SIG-M5 treated with dmso at 0.1 percent for 504 hours (cell line): ENCODE data around the gene ITPR1.

ENCODE experiments used
- DNase-seq: peaks from one replicate; lab custom pipeline; 2025; ENCODE audit not compliant: unreplicated experiment; lab: John Stamatoyannopoulos, UW

ITPR1 gene

DNA sequence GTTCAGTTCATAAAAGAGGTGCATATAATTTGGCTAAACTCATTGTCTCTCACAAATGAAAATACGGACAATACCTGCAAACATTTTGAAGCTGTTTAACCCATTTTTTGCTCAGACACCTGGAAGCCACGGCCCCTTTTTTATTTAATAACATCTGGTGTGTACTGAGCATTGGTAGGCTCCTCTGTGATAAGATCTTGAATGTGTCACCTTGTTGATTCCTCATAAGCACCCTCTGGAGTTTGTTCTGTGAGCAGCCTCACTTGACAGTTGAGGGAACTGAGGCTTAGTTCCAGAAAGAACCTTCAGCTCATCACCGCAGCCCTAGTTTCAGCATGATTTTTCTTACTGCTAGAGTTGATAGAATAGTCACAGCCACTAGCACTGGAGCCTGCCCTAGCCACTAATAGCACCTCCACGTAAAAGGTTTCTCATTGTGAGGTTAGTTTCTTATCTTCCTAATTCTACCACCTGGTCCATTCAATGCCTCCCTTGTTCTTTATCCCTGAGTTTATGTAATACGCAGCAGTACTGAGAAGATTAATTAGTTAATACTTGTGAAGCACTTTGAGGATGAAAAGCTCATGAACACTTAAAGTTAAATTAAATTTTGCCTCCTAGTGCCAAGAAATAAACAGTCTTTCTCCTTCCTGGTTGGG lies 71.9 kb downstream of the ITPR1 start:
- DNase-seq, result no peak

DNA sequence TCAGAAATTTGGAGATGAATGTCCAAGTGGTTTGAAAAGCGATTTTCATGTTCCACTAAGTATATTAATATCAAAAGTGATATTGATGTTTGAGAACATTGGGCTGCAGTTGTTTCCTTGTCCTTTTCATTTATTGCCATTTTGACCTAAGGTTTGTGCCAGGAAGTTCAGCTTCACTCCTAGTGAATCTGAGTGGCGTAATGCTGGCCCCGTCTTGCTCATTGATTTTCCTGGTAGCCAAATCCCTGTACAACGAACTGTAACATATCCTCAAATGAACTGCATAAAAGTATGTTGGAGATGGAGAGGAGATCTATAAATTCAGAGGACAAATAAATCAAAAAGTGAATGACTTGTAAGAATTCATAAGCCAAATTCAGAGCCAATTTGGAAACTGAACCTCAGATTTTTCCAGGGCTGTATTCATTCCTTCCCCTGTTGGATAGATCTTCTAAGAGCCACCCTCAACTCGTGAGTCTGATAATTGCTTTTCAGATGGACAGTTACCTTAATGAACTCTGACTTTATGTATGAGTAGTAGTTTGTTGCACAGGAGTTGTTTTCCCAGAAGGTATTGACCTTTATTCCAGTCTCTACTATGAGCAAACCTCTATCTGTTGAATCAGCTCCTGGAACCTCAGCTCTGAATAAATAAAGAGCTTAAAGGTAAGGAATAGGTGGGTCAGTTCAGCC lies 72.8 kb downstream of the ITPR1 start:
- DNase-seq, result no peak

DNA sequence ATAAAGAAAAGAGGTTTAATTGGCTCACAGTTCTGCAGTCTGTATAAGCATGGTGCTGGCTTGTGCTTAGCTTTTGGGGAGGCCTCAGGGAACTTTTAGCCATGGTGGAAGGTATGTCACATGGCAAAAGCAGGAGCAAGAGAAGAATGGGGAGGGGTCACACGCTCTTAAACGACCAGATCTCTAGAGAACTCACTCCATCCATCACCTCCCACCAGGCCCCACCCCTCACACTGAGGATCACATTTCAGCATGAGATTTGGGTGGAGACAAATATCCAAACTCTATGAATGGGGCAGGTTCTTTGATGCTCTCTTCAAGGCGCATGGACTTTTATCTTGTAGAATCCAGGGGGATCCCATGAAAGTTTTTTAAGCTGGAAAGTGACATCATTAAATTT lies 75.7 kb downstream of the ITPR1 start:
- no peak for DNase-seq

DNA sequence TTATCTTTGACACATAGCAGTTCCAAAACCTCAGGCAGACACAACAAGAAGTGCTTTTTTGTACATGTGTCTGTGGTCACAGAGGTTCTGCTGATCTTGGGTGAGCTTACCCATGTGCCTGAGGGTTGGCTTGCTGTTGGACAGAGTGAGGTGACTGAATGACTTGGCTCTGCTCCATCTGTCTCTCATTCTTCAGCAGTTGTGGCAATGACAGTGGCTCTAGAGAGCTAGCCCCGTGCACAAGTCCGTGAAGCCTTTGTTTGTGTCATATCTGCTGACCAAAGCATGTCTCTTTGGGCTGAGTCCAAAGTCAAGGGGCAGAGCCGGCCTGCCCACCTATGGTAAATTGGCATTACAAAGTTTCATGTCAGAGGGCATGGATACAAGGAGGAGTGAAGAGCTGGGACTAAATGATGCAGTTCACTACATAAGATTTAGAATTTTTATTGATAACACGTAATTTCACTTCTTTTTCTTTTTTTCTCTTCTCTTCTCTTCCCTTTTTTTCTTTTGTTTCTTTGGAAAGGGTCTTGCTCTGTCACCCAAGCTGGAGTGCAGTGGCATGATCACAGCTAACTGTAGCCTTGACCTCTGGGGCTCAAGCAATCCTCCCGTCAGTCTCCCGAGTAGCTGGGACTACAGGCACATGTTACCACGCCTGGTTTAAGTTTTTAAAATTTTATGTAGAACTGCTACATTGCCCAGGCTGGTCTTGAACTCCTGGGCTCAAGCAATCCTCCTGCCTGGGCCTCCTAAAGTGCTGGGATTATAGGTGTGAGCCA lies 77.9 kb downstream of the ITPR1 start:
- no peak for DNase-seq

DNA sequence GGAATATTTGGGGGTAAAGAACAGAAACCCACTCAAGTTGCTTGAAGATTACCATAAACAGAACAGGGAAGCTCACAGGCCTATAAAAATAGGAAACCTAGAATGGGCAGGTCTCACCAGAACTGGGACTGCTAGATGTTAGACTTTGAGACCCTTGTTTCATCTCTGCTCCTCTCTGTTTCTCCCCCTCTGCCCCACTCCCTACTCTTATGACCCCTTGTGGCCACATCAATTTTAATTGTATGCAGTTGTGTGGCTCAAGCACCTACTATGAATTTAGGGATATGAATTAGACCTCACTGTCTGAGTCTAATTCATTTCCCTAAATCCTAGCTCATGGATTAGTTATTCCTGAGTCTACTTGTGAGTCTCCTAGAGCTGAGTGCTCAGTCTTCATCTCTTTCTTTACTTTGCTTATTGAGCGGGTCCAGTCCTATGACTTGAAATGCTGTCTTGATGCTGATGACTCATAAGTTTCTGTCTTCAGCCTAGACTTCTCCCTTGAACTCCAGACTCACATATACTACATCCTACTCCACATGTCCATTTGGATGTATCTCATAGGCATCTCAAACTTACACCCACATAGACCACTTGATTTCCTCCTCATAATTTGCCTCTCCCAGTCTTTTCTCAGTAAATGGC lies 78.7 kb downstream of the ITPR1 start:
- no peak for DNase-seq

DNA sequence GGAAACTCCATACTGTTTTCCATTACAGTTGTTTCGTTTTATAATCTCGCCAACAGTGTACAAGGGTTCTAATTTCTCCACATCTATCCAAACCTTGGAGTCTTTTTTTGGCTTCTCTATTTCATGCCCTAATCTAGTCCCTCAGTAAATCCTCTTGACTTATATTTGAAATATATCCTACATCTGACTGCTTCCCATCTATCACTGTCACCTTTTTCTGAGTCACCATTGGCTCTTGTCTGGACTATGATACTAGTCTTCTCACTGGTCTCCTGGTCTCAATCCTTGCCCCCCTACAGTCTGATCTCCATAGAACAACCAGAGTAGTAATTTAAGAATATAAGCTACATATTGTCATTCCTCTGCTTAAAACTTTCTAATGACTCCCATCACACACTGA lies 80.0 kb downstream of the ITPR1 start:
- no peak for DNase-seq

DNA sequence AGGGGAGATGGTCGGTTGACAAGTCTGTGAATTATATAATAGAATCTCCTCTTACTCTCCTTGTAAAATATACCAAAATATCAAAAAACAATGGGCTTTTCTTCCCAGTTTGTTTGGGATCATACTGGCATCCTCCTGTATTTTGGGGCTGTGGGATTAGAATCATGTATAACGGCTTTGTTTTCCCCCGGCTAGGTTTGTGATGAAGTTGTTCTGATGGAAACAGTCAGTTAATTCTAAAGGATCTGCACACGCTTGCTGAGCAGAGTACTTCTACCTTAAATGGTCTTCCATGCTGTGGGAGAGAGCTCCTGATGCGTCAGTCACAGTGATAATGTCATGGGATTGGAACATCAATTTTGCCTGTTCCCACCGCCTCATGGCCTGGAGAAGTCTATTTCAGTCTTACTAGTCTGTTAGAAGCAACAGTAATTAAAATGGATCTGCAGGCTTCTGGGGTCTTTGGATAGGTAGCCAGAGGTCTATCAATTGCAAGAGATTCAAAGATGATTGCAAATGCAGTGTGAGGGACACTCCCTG lies 81.3 kb downstream of the ITPR1 start:
- DNase-seq, result no peak

DNA sequence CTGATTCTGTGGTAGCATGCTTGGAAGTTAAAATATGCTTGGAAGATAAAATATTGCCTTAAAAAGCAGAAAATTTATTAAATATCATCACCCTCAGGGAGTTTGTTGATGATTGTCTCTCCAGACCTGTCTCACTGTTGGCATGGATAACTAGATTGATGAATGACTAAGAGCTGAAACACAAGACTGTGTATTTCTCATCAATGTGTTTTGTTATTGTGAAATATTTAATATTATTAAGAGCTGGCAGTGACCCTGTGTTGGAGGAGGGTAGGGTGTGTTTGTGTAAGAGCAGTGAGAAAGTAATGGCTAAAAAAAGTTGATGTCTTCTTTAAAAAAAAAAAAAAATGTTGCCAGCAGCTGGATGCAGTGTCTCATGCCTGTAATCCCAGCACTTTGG lies 82.2 kb downstream of the ITPR1 start:
- no peak for DNase-seq

DNA sequence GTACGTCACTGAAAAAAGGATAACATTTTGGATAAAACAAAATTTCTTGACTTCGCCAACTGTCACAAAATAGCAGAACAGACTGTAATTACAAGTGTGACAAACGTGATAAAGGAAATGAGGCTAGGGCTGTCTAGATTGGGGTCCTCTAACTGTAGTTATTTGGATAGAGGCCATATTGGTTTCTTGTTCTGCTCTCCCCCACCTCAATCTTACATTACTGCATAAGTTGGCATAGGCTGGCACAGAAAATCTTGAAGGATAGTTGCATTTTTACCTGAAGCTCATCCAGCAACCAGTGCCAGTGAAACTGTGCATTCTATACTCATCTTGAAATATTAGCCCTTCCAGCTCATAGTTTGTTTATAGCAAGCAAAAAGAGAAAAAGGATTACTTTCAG lies 84.6 kb downstream of the ITPR1 start:
- no peak for DNase-seq

DNA sequence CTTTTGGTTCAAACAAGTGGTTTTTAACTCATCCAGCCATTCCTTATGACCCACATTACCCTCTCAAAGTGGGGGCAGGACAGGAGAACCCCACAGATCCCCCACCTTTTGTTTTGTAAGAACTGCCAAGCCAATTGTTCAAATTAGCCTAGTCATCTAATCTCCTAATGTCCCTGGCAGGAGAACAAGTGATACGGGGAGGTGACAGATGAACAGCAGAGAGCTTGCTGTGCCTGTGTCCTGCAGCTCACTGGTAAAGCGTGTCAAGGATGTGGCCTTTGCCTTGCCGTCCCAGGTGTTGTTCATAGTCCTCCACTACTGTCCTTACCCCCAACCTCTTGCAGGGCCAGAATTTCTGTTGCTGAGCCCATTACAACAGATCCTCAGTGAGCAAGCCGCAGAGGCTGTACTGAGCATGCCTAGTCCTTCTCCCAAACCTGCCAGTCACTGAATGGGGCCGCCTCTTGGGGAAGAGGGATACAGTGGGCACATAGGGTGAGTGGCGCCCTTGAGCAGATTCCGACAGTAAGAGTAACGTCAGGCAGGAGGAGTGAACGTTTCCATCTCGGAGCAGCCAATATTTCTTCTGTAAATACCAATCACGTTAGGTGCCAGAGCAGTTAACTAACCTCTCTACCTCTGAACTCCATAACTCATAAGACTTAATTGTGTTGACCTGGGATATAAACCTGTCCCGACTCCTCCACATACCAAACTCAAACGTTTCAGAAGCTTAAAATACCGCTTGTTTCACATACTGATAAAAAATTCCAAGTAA lies 87.4 kb downstream of the ITPR1 start:
- DNase-seq, result no peak

DNA sequence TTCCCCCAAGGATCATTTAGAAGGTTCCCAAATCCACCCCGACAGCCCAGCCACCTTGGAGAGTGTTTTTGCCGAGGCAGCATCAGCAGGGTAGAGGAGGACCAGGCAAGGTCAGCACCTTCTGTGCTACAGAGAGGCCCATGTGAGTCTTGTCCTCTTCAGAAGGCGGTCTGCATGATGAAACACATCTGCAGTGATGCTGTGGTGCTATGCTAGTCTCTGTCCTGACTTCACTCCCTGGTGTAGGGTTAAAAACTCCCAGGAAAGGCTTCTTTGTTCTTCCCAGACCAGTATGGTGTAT lies 87.9 kb downstream of the ITPR1 start:
- no peak for DNase-seq

DNA sequence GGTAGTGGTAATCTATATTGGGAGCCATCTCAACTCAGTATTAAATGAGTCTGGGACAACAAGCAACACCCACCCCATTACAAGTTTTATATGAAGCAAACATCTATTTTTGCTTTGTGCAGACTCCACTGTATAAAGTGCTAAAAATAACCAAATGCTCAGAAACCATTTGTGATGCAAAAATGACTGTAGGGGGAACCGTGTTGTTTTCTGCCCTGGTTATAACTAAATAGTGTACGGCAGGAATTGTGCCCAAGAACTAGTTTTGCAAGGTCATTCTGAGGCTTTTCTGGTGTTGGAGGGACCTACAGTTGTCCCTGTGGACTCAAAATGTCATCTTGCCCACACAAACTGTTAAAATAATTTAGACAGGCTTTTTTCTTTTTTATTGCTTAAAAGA lies 88.3 kb downstream of the ITPR1 start:
- DNase-seq, result no peak

DNA sequence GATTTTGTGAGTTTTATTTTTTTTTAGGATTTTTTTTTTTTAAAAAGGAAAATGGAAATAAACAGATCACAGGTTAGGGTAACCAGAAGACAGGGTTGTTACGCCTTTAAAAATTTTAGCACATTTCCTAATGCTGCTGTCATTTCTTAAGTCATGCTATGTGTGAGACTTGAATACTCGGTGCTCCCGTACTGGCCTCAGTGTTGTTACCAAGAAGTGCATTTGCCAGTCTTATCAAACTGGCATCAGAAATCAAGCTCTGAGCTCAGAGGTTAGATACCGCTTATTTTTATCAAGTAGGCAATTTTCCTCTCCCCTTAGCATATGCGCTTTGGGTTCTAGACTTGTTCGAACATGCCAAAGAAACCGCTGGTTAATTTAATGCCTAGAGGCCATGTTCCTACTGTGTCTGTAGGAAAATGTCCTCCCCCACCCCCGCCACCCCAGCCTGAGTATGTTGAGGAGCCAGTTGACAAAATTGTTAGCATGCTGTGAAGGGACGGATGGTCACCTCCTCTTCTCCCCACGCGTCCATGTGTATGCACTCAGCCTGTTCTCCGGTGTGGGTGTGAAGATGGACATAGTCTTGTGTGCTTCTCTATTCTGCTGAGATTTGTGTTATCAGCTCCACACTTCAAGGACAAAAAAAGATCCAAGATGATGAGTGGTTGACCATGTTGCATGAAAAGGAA lies 88.9 kb downstream of the ITPR1 start:
- no peak for DNase-seq

DNA sequence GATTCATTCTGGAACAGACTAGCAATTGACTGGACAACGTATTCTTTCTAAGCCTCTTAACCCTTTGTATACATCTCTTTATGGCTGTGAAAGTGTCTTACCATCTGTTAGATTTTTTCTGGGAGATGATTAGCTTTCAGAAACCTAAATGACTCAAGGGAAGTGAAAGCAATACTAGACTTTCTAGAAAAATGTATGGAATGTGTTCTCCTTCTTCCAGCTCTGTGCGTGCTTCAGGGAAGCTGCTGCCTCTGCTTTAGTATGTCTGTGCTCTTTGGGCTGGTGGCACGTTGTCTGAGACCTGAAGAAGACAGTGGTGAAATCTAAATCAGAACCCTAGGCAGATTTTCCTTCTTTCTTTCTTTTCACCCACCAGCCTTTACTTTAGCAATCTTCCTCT lies 89.5 kb downstream of the ITPR1 start:
- DNase-seq, result no peak

DNA sequence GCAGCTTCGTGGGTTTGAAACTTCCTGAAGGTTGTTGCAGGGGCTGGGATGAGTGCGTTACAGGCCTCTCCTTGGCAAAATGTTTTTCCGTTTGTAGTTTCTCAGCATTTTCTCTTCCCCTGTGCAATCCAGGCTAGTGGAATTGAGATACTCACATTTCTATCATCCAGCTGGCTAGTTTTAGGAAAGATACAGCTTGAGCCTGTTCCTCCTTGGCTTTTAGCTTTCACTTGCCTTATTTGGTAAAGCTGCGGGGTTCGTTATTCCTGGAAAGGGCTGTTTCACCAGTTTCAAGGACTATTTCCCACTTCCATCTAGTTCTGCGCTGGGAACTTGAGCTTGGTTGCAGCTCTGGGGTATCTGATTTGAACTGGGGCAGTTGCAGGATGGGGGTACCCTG lies 90.3 kb downstream of the ITPR1 start:
- DNase-seq, result no peak

DNA sequence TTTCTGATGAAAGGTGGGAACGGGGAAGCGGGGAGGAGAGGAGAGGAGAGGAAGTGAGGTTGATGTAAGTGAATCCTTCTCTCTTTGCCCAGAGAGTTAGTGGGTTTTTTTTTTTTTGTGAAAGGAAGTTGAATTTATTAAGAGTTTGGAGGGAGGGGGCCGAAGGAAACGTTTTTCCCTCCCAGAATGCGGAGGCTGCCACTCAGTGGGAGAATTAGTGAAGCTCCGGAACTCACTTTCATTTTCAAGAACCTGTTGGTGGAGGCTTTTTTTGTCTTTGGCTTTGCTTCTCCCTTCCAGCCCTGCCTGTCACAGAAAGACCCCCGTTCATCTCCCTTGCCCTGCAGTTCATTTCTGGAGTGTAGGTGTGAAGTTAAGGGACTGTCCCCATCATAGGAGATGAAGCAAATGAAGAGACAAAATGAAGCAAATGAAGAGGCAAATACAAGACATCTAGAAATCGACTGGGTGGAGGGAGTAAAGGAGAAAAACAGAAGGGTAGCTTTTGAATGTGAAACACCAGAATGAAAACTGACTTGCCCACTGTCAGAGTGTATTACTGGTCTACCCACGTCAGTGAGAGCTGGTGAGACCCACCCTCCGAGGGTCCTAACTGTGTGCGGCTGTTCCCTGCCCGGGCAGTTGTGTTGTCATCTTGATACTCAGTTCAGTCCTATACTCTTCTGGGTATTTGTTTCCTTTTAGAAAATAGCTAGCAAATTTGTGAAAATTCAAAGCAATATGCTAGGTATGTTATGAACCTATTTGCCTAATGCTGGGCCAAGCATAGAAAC lies 91.5 kb downstream of the ITPR1 start:
- DNase-seq, result peak; percentile 38

DNA sequence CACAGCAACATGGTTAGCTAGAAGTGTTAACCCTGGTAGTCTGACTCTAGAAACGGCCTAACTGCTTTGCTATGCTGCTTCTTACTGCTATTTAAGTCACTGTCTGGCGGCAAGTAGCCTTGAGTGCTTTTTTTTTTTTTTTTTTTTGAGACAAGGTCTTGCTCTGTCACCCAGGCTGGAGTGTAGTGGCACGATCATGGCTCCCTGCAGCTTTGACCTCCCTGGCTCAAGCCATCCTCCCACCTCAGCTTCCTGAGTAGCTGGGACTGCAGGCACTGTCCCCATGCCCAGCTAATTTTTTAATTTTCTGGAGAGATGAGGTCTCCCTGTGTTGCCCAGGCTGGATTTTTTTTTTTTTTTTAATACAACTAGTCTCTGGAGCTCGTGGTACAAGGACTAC lies 93.2 kb downstream of the ITPR1 start:
- no peak for DNase-seq

DNA sequence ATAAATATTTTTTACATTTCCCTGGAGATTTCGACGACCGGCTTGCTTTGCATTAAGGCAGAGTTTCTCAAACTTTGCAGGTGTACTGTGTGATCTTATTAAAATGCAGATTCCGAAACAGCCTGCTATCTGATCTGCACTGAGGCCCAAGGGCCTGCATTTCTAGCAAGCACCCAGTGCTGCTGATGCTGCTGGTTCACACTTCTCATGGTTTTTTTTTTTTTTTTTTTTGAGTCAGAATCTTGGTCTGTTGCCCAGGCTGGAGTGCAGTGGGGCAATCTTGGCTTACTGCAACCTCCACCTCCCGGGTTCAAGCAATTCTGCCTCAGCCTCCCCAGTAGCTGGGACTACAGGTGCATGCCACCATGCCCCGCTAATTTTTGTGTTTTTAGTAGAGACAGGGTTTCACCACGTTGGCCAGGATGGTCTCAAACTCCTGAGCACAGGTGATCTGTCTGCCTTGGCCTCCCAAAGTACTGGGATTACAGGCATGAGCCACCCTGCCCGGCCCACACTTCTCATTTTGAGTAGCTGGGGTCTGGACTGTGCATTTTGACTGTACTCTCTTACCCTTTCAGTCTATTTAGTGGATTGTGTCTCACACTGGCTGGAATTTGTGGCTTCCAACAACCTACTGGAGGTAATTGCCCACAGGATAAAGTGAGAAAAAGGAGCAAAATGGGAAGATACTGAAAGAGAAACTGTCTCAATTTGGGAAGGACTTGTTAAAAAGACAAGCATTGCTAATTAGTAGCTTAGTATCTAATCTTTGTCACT lies 94.1 kb downstream of the ITPR1 start:
- DNase-seq, result no peak

DNA sequence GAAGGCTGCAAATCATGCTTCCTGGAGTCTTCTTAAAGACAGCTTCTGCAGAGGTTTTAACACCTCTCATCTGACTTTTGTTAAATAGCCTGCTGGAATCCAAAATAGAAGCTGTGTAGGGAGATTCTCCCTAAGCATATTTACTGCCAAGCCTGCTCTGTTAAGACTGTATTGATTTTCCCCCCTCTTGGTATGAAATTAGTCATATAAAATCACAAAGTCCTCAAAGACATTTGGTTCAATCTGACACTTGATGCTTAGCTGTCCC lies 94.6 kb downstream of the ITPR1 start:
- DNase-seq, result no peak
